Lower lobe of right lung (tissue), 2 donors: ENCODE measurements around the gene STARD9. TPM values are rescaled to one million over a fixed set of nuclear protein-coding genes. Genes with fewer than 3 reads are reported as not detected.

Experiments
- ATAC-seq, 2 donors: fragments of 200-7000 bp; cut with Tn5 transposase; one replicate each; pipeline ENCODE4 v1.9.1; 2020 to 2022; ENCODE audit warnings: mild to moderate bottlenecking in 2 of 2, moderate library complexity in 2 of 2
- DNase-seq: peaks from one replicate; pipeline ENCODE4 v3.0.0-alpha.2; 2020
- H3K27ac ChIP-seq: fragments of 200-600 bp; one replicate; pipeline ENCODE4 v1.8.0; 2022
- H3K27me3 ChIP-seq: fragments of 200-600 bp; one replicate; pipeline ENCODE4 v1.8.0; 2022; ENCODE audit warnings: low read depth
- H3K36me3 ChIP-seq: fragments of 200-600 bp; one replicate; pipeline ENCODE4 v1.8.0; 2022; ENCODE audit warnings: mild to moderate bottlenecking
- H3K4me1 ChIP-seq: fragments of 200-600 bp; one replicate; pipeline ENCODE4 v1.8.0; 2022
- H3K4me3 ChIP-seq: fragments of 200-600 bp; one replicate; pipeline ENCODE4 v1.8.0; 2022; ENCODE audit warnings: mild to moderate bottlenecking
- H3K9me3 ChIP-seq: fragments of 200-600 bp; one replicate; pipeline ENCODE4 v1.8.0; 2022
- intact Hi-C: fragments of 100-400 bp; cut with DNase I; formaldehyde crosslinking; loops from one replicate; pipeline ENCODE4 v1.11.0; 2022
- total RNA-seq: library from RNA; stranded (reverse); fragmentation: NEBNext Ultra II Directional; extraction: Animal tissue kit (Norgen Biotek cat#: 25700); gene quantifications from one replicate; pipeline ENCODE4 v1.2.1, GENCODE V29; 2021
- TF ChIP-seq, protein P1 (sequence below): fragments of 200-600 bp; IDR thresholded peaks from one replicate; pipeline ENCODE4 v1.8.0; 2022; ENCODE audit warnings: antibody characterized with exemption, mild to moderate bottlenecking
- donor health status: DM: no; HTN: yes; CAD: no; lungs with severe emphysema.

The STARD9 gene
- total RNA-seq, 1 donor from 2014 or later: 21.9 TPM

DNA sequence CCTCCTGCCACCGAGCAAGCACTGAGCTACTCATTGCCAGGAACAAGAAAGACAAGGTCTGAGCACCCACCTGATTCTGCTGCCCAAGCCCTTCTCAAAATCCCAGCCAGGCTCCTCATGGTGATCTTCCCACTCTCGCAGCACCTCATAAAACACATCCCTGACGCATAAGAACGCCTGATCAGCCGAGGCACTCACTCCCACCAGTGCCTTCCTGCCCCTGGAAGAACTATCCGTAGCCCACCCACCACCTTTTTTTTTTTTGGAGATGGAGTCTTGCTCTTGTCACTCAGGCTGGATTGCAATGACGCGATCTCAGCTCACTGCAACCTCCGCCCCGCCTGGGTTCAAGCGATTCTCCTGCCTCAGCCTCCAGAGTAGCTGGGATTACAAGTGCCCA lies 157.6 kb downstream of the STARD9 start:
- no peak for ATAC-seq
- no peak overlapping the region for H3K4me3 ChIP-seq
- no peak for DNase-seq
- peaks cover 20% of the 10 kb centered on the region for H3K4me1 ChIP-seq
- H3K36me3 ChIP-seq: peaks cover 73% of the 10 kb centered on the region
- H3K27me3 ChIP-seq: no peaks in the 10 kb centered on the region
- TF ChIP-seq, protein P1, sequence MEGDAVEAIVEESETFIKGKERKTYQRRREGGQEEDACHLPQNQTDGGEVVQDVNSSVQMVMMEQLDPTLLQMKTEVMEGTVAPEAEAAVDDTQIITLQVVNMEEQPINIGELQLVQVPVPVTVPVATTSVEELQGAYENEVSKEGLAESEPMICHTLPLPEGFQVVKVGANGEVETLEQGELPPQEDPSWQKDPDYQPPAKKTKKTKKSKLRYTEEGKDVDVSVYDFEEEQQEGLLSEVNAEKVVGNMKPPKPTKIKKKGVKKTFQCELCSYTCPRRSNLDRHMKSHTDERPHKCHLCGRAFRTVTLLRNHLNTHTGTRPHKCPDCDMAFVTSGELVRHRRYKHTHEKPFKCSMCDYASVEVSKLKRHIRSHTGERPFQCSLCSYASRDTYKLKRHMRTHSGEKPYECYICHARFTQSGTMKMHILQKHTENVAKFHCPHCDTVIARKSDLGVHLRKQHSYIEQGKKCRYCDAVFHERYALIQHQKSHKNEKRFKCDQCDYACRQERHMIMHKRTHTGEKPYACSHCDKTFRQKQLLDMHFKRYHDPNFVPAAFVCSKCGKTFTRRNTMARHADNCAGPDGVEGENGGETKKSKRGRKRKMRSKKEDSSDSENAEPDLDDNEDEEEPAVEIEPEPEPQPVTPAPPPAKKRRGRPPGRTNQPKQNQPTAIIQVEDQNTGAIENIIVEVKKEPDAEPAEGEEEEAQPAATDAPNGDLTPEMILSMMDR: no peak
- H3K27ac ChIP-seq: no peak overlapping the region
- intact Hi-C loops: no loop called here
- H3K9me3 ChIP-seq: no peaks in the 10 kb centered on the region

DNA sequence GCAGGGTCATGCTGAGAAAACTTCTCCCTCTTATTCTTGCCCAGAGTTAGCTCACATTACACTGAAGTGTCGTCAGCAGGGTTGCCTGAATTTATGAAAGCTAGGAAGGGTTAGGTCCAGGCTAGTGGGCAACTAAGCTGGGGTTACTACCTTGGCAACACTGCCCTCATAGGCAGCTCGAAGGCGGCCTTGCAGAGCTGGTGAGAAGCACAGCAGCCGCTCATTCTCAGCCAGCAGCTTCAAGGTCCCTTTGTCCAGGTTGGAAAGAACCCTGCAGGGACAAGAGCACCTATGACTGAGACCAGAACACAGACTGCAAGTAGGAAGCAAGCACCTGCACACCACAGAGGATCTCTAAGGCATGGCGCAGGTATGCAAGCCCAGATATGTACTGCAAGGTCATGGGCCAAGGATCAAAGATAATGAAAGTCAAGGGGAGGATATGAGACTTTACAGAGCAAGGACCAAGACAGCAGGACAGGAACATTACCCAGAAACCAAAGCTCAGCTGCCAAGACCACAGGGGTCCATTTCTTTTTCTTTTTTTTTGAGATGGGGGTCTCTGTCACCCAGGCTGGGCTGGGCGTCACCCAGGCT lies 158.8 kb downstream of the STARD9 start:
- H3K27ac ChIP-seq: no peak overlapping the region

DNA sequence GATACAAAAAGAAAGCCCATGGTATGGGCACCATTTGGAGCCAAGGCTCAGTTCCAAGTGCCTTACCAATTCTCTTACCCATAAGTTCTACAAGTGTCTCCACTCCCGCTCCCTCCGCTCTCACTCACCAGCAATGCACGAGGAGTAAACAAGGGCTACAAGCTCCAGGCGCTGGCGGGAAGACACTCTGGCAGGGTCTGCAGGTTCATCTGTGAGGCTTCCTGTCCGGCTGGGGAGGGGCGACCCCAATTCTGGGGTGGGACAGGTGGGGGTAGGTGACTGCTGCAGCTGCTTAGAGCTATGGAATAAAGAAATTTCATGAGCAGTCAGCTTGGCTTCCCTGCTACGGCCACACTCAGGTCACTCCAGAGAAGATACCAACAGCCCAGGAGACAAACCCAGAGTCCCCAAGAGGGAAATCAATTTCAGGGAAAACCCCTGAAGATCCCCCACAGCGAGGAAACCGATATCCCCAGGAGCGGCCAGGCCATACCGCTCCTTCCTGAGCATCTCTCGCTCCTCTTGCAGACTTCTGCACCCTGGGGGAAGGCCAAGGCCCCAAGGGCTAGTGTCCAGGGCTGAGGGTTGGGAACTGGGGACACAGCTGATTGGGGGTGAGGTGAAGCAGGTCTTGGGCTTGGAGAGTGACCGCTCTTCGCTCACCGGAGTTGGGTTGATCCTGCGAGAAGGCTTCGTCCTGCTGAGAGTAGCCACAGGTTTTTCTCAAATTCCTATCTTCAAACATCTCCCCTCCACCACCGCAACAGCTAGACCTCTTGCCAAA lies 160.2 kb downstream of the STARD9 start:
- peak overlapping the region; percentile 89 for H3K27ac ChIP-seq
- peaks cover 47% of the 10 kb centered on the region for H3K36me3 ChIP-seq
- TF ChIP-seq, protein P1: no peak
- no peaks in the 10 kb centered on the region for H3K9me3 ChIP-seq
- intact Hi-C loops: no loop called here
- H3K27me3 ChIP-seq: no peaks in the 10 kb centered on the region
- peak overlapping the region; percentile 96 for H3K4me3 ChIP-seq
- ATAC-seq (no peak), DNase-seq (no peak)
- H3K4me1 ChIP-seq: peaks cover 17% of the 10 kb centered on the region

More for the DNA sequence above, 158.8 kb downstream of the STARD9 start:
- no peaks in the 10 kb centered on the region for H3K9me3 ChIP-seq
- DNase-seq (no peak), ATAC-seq (no peak)
- peaks cover 17% of the 10 kb centered on the region for H3K4me1 ChIP-seq
- TF ChIP-seq, protein P1: no peak
- intact Hi-C loops: no loop called here
- H3K4me3 ChIP-seq: no peak overlapping the region
- H3K27me3 ChIP-seq: no peaks in the 10 kb centered on the region
- peaks cover 61% of the 10 kb centered on the region for H3K36me3 ChIP-seq

DNA sequence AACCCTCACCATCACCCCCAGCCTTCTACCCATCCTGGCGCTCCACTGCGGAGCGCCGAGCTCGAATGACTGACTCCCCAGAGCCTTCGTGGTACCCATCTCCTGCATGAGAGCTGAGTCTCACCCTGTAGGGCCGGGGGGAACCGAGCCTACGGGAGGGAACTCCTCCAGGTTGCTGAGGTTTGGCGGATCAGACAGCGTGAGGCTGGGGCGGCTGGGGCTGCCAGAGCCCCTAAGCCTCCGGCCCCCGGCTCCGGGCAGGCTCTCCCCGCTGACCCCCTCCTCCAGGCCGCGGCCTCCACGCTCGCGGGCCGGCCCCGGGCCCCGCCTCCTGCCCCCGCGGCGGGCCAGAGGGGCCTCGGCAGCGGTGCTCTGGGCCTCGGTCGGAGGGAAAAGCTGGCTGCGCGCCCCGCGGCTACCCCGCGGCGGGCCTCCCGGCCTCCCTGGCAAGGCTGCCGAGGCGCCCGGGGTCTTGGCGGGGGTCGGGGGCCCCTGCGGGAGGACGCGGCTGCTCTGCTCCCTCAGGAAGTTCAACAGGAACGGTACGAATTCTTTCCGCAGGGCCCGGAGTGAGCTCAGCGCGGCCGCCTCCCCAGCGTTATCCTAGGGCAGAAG lies 160.9 kb downstream of the STARD9 start:
- TF ChIP-seq, protein P1: no peak
- intact Hi-C loops: no loop called here
- peak overlapping the region; percentile 89 for H3K27ac ChIP-seq

DNA sequence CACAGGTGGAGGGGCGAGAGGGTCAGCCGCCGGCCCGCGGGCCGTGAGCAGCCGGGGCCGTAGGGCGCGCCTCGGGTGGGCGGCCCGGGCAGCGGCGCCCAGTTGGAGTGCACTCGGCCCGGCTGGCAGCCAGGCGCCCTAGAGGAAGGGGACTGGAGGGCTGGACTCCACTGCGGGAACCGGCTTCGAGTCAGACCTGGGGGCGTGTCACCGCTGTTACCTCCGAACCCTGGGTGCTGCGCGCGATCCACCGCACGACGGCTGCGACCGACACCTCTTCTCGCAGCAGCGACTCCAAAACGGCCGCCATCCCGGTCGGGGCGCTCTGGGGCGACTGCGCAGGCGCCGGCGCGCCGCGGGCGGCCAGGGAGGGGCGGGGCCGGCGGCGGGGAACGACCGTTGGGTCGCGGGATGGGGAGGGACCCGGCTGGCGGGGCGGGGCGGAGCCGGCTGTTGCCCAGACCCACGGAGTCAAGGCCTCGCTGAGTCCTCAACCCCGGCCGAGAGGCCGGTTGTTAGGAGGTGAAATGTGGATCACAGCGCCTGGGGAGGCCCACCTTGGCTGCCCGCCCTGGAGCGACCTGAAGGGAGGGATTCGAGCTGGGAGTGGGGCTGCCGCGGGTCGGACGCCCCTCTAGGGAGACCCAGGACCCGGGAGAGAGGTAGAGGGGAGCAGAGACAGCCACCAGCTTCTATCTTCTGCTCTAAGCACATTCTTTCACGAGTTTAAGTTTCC lies 161.6 kb downstream of the STARD9 start, which contains the start of gene CDAN1:
Gene CDAN1 (minus strand): TSS at position 336 of the 736 bp plus-strand sequence. CDS start 26 bp downstream, at position 310.
- Histone ChIP-seq H3K9me3 (no peaks in the 10 kb centered on the region), H3K27me3 (no peaks in the 10 kb centered on the region), H3K4me1 (peaks cover 17% of the 10 kb centered on the region), H3K27ac (peak within 1 kb of the TSS; percentile 89), H3K4me3 (peak within 1 kb of the TSS; percentile 96), H3K36me3 (peaks cover 33% of the 10 kb centered on the region)
- intact Hi-C loops: no loop called here
- ATAC-seq: peak; percentile 99
- DNase-seq: peak; percentile 94
- TF ChIP-seq, protein P1: peak; percentile 7

More for the DNA sequence above, 160.9 kb downstream of the STARD9 start:
- Histone ChIP-seq H3K4me3 (peak overlapping the region; percentile 96), H3K4me1 (peaks cover 17% of the 10 kb centered on the region), H3K9me3 (no peaks in the 10 kb centered on the region), H3K27me3 (no peaks in the 10 kb centered on the region), H3K36me3 (peaks cover 40% of the 10 kb centered on the region)
- DNase-seq (no peak), ATAC-seq (peak; percentile 50 to 60)
